ENCODE results near the gene ACBD3. TPM values are rescaled to one million over a fixed set of nuclear protein-coding genes. Genes with fewer than 3 reads are reported as not detected.

Gene ACBD3
- total RNA-seq, 1 donor, result 72.0 TPM

DNA sequence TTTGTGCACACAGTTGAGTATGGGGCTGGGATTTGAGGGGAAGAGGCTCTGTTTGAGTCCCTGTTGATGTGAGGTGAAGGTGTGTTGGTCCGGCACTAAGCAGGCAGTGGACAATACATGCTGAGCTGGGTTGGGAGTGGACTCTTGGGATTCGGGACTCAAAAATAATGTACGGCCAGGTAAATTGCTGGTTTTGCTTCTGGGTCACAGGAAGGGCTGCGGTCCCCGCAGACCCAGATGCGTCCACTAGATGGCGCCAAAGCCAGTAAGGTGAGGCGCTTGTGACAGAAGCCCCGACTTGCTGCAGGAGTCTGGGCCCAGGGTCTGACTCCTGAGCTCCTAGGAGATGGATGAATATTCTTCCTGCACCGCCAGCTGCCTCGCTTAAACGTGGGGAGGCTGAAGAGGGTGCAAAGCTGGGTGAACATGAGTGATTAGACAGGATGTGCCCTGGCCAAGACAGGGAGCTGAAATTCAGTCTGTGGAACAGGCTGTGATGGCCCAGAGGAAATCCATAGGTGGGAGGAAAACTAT is 61.4 kb downstream of the ACBD3 start:
- H3K4me3 ChIP-seq (ENCODE audit: low read depth, low read length), result no peak overlapping the region
- TF ChIP-seq, protein P1, sequence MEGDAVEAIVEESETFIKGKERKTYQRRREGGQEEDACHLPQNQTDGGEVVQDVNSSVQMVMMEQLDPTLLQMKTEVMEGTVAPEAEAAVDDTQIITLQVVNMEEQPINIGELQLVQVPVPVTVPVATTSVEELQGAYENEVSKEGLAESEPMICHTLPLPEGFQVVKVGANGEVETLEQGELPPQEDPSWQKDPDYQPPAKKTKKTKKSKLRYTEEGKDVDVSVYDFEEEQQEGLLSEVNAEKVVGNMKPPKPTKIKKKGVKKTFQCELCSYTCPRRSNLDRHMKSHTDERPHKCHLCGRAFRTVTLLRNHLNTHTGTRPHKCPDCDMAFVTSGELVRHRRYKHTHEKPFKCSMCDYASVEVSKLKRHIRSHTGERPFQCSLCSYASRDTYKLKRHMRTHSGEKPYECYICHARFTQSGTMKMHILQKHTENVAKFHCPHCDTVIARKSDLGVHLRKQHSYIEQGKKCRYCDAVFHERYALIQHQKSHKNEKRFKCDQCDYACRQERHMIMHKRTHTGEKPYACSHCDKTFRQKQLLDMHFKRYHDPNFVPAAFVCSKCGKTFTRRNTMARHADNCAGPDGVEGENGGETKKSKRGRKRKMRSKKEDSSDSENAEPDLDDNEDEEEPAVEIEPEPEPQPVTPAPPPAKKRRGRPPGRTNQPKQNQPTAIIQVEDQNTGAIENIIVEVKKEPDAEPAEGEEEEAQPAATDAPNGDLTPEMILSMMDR (IDR thresholded peaks at IDR 0.05; ENCODE audit: insufficient read depth, low read length), result peak; percentile 94
- DNase-seq (ENCODE audit: low read depth), result peak; percentile 80

GRCh38 chr1:226123591-226124471 is 62.7 kb downstream of the ACBD3 start:
- TF ChIP-seq, protein P1 (IDR thresholded peaks at IDR 0.05; ENCODE audit: insufficient read depth, low read length), result no peak
- no peak overlapping the region for H3K4me3 ChIP-seq (ENCODE audit: low read depth, low read length)
- DNase-seq (ENCODE audit: low read depth), result no peak

GRCh38 chr1:226123212-226123560 is 63.4 kb downstream of the ACBD3 start:
- TF ChIP-seq, protein P1 (IDR thresholded peaks at IDR 0.05; ENCODE audit: insufficient read depth, low read length), result no peak
- no peak overlapping the region for H3K4me3 ChIP-seq (ENCODE audit: low read depth, low read length)
- no peak for DNase-seq (ENCODE audit: low read depth)

DNA sequence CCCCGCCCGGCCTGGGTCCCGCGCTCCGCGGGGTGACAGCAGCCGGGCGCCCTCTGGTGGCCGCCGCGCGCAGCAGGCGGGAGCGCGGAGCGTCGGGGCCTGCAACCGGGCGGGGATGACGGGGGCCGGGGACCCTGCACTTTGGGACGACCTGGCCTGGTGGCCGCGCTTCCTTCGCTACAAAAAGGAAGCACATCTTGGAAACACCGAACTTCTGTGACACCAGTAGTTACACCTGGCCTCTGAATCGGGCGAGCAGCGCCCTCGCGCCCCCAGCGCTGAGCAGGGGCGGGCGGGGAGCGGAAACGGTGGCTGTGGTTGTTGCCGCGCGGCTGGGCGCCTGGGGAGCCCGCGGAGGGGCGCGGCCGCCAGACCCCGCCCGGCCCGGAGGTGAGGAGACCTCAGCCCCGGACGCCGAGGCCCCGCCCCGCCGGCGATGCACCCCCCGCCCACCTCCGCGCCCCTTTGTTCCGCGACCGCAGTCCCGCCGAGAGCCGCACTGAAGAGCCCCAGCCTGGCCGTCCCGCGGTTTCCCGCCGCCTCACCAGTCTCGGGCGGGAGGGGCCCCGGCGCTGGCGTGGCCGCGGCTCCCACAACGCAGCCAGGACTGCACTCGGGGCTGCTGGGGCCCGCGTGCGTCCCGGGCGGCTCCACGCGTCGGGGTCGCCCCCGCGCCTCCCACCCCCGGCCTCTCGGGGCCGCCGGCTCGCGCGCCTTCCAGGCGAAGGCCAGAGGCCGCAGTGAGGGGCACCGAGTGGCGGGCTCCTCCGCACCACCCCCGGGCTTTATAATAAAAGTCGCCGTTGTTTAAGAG is 64.7 kb downstream of the ACBD3 start:
- DNase-seq (ENCODE audit: low read depth), result no peak
- H3K4me3 ChIP-seq (ENCODE audit: low read depth, low read length), result peak overlapping the region; percentile 71
- TF ChIP-seq, protein P1 (IDR thresholded peaks at IDR 0.05; ENCODE audit: insufficient read depth, low read length), result peak; percentile 47

DNA sequence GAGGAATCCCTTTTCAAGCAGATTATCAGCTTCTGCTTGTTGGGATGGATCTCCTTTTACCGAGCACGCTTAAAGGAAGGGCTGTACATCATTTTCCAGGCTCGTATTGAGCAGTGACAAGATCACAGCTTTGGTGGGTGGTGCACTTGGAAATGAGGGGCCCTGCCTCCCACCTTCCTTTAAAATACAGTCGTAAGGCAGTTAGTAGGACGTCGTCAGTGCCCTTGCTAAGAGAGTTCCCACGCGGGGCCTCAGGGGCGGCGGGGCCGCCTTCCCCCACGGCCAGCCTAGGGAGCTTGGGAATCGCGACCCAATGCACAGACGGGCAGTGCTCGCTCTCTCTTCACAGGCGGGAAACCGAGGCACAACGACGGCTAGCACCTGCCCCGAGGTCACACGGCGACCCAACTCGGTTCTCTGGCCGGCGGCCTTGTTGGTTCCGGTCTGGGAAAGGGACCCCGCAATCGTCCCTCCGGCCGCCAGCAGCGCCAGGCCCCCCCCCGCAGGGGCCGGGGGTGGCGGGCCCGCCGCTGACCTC is 65.4 kb downstream of the ACBD3 start:
- peak overlapping the region; percentile 3 for H3K4me3 ChIP-seq (ENCODE audit: low read depth, low read length)
- DNase-seq (ENCODE audit: low read depth), result no peak

GRCh38 chr1:226120398-226120797 is 66.1 kb downstream of the ACBD3 start:
- DNase-seq (ENCODE audit: low read depth), result no peak
- TF ChIP-seq, protein P1 (IDR thresholded peaks at IDR 0.05; ENCODE audit: insufficient read depth, low read length), result no peak
- H3K4me3 ChIP-seq (ENCODE audit: low read depth, low read length), result no peak overlapping the region

More for the DNA sequence above, 65.4 kb downstream of the ACBD3 start:
- TF ChIP-seq, protein P1 (IDR thresholded peaks at IDR 0.05; ENCODE audit: insufficient read depth, low read length), result no peak
